HG03103 (cell line): ENCODE measurements around the gene CDCA8.
A peak's percentile ranks its signal among the peaks of the same experiment; 100 is the strongest.

Source experiments
- ATAC-seq: cut with Tn5 transposase; IDR thresholded peaks from one replicate; pipeline ENCODE4 v1.9.1; 2021; ENCODE audit warnings: low read depth; ENCODE audit not compliant: unreplicated experiment

The CDCA8 gene

DNA sequence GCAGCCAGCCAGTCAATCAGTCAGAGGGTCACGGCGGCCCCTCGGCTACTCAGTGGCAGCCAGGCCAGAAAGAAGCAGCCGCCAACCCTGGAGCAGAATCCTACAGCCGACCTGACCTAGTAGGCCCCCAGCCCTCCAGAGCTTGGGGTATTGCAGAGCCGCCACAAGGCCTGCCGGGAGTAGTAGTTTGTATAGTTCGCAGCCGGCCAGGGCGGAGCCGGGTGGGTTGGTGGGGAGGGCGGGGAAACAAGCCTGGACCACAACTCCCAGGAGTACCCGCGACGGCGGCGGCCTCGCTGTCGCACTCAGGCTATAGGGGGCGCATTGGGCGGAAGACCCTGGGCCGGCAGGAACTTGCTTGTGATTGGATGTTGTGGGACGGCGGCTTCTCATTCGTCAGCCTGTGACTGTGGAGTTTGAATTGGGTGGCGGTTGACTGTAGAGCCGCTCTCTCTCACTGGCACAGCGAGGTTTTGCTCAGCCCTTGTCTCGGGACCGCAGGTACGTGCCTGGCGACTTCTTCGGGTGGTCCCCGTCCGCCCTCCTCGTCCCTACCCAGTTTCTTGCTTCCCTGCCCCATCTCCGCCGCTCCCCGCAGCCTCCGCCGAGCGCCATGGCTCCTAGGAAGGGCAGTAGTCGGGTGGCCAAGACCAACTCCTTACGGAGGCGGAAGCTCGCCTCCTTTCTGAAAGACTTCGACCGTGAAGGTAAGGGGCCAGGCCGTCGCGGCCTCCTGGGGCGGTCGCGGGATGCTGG, at the start of gene CDCA8:
Gene CDCA8 (plus strand): TSS at position 439 of the 756 bp plus-strand sequence. CDS start 175 bp downstream, at position 614.
- peak; percentile 79 for ATAC-seq

DNA sequence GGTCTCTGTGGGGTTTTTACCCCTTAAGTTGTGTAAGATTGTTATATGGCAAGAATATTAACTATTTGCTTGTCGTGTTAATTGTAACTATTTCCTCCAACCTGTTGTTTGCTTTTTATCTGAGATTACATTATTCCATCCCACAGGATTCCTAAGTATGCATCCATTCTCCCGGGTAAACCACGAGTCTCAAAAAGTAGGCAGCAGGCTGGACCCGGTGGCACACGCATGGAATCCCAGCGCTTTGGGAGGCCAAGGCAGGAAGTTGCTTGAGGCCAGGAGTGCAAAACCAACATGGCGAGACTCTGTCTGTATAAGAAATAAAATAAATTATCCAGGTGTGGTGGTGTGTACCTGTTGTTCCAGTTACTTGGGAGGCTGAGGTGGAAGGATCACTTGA, 45.0 kb upstream of the CDCA8 start:
- ATAC-seq: no peak

DNA sequence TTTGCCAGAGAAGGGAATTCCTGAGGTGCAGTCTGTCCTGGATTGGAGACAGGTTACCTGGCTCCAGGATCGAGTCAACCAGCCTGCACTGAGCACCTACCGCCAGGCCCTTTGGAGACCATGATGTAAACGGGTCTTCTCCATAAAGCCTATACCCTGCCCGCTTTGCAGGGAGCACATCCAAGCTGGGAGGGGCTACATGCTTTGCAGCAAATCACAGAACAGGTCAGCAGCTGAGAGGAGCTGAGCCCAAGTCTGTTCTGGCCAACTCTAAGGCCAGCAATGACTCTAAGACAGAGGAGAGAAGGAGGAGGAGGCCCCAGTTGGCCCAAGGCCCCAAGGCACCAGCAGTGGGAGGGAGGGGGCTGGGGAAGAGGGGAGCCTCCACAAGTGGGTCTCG, 42.1 kb upstream of the CDCA8 start:
- ATAC-seq: no peak

GRCh38 chr1:37650721-37651120, 41.6 kb upstream of the CDCA8 start:
- no peak for ATAC-seq

GRCh38 chr1:37651803-37652202, 40.5 kb upstream of the CDCA8 start:
- no peak for ATAC-seq

- no peak for ATAC-seq
Observed at GRCh38 chr1:37652976-37653375, 39.3 kb upstream of the CDCA8 start.

GRCh38 chr1:37653906-37654305, 38.4 kb upstream of the CDCA8 start:
- no peak for ATAC-seq

DNA sequence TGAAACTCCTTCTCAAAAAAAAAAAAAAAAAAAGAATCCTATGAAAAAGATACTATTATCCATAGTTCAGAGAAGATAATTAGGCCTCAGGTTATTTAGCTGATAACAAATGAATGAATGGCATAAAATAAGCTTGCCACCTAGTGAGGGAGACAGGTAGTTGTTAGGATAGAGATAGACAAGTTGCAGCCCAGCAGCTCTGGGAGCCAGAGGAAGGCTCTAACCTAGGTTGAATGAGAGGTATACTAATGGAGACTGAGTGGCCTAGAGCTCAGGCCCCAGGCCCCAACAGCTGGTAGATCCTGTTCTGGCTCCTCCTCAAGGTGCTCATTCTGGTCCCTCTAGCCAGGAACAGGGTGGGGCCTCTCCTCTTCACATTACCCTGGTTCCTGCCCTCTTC, 37.0 kb upstream of the CDCA8 start:
- no peak for ATAC-seq

- no peak for ATAC-seq
Observed at GRCh38 chr1:37656026-37656425, 36.3 kb upstream of the CDCA8 start.

DNA sequence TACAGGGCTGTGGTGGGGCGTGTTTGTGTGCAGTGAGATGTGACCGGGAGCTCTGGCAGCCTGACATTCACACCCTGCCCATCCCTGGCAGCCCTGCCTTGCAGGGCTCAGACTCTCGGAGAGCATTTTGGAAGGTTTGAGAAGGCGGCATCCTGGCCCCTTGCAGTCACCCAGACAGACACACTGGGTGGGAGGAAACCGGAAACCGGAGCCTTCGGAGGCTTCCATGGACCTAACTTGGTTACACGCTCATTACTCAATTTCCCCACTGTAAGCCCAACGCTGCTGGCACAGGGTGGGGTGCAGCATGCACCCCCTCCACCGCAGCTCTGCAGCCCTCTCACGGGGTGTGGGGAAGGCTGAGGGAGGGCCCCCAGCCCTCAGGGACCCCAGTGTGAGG, 35.4 kb upstream of the CDCA8 start:
- ATAC-seq: no peak

GRCh38 chr1:37657620-37658412, 34.5 kb upstream of the CDCA8 start:
- no peak for ATAC-seq

- ATAC-seq: no peak
Observed at GRCh38 chr1:37658486-37658885, 33.8 kb upstream of the CDCA8 start.

GRCh38 chr1:37660664-37661063, 31.7 kb upstream of the CDCA8 start:
- no peak for ATAC-seq

DNA sequence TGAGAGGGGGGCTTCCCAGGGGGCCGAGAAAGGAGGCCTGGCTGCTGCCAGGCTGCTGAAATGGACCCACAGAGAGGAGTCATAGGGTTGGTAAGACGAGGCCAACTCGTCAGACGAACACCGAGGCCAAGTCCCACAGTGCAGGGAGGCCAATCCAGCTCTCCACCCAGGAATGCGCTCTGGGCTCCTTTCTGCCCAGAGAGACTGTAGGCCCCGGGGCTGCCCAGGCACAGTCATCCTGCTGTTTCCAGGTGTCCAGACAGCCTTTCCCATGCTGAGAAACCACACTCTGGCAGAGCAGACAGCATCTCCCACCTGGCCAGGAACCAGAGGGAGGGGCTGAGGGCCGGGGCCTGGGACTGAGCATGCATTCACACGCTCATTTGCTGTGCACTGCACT, 30.9 kb upstream of the CDCA8 start:
- no peak for ATAC-seq

DNA sequence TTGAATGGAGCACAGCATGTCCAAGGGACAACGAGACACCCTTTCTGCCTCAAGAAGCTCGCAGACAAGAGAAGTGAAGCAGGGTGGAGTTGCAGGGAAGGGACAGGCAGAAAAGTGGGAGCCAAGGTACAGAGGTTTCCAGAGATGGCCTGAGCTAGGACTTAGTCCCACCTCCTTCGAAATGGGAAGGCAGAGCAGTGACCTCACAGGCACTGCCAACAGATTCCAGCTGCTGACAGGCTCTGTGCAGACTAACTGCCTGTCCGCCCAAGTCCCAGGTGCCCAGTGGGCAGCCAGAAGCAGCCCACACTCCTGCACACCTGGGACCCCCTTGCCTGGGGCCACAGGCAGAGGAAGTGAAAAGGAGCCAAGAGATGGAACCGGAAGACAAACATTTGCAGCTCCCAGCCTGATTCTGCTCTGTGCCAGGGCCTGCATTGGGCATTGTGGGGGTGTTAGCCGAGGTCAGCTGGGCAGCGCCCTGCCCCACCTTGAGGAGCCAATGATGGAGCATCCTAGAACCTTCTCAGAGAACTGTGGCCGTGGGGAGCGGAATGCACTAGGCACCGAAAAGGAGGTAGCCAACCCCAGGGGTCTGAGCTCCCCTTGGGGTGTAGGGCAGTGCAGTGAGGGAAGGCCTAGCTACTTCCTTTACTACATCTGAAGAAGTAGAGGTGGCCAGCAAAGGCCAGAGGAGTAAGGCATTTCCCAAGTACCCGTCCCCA, 30.1 kb upstream of the CDCA8 start:
- ATAC-seq: no peak

DNA sequence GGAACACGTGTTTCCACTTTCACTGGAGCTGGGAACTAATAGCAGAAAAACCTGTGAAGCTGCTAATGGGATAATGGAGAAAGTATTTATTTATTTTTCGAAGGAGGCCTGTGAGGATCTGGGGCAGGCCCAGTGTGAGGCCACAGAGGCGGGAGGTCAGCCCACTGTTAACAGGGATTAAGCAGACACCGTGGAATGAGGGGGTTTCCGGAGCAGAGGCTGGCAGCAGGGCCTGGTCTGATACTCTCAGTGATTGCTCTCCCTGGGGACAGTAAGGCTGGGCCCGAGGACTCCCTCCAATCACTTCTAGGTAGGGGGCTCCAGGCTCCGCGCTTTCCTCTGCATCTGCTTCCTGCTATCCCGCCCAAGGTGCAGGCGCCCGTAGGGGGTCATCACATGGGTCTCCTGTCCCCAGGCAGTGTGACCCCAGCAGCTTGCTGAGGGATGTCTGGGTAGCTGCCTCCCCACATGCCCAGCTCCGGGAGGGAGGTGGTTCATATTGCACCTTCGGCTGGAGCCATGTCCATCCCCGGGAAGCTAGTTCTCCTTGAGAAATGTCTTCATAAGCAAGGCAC, 28.8 kb upstream of the CDCA8 start:
- no peak for ATAC-seq

- ATAC-seq: no peak
Observed at GRCh38 chr1:37666241-37666867, 26.0 kb upstream of the CDCA8 start.

DNA sequence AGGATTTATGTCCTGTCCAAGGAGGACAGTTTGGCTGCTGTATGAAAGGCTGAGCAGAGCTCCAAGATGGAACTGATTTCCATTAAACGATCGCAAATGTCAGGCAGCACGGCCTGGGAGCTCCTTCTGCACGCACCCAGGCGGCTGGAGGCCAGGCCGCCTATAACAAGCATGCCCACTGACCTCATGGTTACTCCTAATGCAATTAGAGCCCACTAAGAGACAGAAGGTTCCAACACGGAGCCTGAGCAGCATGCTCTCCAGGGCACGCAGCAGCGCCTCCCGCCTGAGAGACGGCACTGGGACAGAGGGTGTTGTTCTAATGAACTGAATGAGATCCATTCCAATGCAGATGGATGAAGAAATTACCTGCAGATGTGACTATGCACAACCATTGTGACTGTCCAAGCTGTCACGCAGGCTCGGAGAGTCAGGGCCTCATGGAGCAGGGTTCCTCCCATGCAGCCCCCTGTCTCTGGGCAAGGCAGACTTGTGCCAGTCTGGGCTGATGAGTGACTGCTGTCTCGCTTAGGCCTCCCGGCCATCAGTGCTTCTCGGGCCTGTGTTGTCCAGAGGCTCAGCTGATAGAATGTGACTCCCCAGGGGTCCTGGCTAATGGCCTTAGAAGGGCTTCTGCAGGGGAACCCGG, 25.2 kb upstream of the CDCA8 start:
- ATAC-seq: no peak

DNA sequence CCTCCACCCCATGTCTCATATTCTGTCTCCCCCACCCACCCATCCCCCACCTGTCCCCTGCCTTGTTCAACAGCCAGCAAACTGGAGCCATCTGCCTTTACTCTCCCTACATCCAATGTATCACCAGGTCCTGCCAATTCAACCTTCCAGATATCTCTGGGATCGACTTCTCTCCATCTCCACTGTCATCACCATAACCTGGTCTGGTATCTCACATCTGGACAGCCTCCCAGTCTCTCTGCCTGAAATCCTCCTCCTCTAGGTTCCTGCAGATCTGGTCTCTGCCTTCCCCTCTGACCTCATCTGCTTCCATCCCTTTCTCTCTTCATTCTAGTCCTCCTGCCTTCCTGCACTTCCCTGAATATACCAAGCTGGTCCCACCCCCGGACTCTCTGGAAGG, 22.2 kb upstream of the CDCA8 start:
- ATAC-seq: no peak

GRCh38 chr1:37671261-37671660, 21.1 kb upstream of the CDCA8 start:
- no peak for ATAC-seq
